ENCODE results near the gene DEPDC5.

- TF ChIP-seq MAX (IDR thresholded peaks at IDR 0.05; ENCODE audit: low read depth, low read length) (no peak), CTCF (IDR thresholded peaks at IDR 0.05; ENCODE audit: low read depth, low read length) (no peak)
Observed at GRCh38 chr22:31891366-31892079, 137.7 kb downstream of the DEPDC5 start.

All from NB4 (cell line).